GM12865 (cell line): ENCODE data around the gene ITM2C.

ENCODE experiments used
- DNase-seq: peaks from one replicate; pipeline ENCODE4 v3.0.0; 2010; ENCODE audit warnings: low read depth
- H3K4me3 ChIP-seq: 2 replicates; pipeline ENCODE4 v1.5.1; 2011; ENCODE audit warnings: mild to moderate bottlenecking, low read depth, low read length, control low read depth
- TF ChIP-seq, protein P1 (sequence below): IDR thresholded peaks from 2 replicates; pipeline ENCODE4 v1.5.1; 2011; ENCODE audit warnings: low read length, control low read depth, low read depth, inconsistent platforms; ENCODE audit not compliant: insufficient read depth; ENCODE audit errors: missing control alignments

ITM2C gene

DNA sequence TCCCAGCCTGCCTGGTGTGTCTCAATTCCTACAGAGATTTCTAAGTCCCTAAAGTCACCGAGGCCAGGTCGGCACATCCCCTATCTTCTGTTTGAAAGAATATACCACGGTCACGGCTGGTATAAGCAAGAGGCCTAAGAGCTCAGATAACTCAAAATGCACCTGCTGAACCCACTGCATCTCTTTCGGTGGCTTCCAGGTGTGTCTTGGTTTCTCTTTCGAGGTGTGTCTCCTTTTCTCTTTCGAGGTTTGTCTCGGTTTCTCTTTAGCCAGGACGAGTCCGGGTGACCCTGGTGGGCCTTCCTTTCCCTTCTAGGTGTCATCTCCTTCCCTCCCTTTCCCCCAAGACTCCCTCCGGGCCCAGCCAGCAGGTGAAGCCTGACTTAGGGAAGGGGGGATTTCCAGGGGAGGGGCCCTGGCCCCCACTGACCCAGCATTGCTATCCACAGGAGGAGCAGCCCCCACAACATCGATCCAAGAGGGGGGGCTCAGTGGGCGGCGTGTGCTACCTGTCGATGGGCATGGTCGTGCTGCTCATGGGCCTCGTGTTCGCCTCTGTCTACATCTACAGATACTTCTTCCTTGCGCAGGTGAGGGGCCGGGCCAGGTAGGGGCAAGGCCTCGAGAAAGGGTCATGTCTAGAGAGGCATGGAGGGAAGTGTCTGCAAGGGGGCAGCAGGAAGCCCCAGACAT, 8.4 kb downstream of the ITM2C start:
- peak; percentile 94 for DNase-seq
- TF ChIP-seq, protein P1, sequence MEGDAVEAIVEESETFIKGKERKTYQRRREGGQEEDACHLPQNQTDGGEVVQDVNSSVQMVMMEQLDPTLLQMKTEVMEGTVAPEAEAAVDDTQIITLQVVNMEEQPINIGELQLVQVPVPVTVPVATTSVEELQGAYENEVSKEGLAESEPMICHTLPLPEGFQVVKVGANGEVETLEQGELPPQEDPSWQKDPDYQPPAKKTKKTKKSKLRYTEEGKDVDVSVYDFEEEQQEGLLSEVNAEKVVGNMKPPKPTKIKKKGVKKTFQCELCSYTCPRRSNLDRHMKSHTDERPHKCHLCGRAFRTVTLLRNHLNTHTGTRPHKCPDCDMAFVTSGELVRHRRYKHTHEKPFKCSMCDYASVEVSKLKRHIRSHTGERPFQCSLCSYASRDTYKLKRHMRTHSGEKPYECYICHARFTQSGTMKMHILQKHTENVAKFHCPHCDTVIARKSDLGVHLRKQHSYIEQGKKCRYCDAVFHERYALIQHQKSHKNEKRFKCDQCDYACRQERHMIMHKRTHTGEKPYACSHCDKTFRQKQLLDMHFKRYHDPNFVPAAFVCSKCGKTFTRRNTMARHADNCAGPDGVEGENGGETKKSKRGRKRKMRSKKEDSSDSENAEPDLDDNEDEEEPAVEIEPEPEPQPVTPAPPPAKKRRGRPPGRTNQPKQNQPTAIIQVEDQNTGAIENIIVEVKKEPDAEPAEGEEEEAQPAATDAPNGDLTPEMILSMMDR, result no peak
- H3K4me3 ChIP-seq, result peak overlapping the region; percentile 51

DNA sequence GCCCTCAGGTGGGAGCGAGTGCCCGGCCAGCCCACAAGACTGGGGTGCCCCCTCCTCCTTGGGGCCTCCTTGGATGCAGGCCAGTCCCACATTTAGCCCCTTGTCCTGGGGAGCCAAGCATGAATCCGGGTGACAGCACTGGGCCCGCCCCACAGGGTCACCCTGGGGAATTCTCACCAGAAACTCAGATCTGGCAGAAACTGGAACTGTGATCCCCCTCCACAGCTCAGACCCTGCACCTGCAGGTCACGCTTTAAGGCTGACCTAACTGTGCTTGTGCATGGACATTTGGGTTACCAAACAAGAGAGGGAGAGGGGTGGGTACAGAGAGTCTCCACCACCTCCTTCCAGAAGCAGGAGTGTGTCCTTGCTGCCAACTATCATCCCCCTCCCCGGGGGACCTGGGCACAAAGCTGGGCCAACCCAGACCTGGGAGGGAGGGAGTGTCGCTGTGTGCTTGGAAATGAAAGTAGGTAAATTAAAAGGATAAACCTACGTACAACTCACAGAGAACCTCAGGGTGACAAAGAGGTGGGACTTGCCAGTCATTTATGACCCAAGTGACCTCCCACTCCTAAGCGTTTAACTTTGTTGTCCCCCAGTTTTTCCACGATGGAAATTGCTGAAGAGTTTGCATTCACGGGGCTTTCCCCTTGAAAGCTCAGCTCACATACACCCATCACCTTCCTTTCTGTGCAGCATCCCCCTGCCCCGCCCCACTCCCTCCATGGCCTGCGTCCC, 9.1 kb downstream of the ITM2C start:
- DNase-seq, result peak; percentile 93
- TF ChIP-seq, protein P1, result no peak
- peak overlapping the region; percentile 51 for H3K4me3 ChIP-seq

DNA sequence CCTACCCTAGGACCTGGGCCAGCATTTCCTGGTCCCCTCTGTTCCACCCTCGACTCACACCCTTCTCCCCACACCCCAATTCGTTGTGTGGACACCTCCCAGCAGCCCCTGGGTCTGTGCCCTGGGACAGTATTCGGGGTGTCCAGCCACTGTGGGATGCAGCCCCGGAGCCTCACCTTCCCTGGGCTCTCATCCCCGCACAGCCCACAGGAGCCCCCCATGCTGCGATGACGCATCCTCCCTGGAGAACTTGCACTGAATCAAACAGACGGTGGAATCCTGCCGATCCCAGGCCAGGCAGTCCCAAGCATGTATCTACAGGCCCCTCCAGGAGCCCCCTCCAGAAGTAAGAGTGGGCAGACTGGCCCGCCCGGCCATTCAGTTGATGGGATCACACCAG, 9.7 kb downstream of the ITM2C start:
- DNase-seq, result no peak
- H3K4me3 ChIP-seq, result peak overlapping the region; percentile 51
- TF ChIP-seq, protein P1, result no peak

DNA sequence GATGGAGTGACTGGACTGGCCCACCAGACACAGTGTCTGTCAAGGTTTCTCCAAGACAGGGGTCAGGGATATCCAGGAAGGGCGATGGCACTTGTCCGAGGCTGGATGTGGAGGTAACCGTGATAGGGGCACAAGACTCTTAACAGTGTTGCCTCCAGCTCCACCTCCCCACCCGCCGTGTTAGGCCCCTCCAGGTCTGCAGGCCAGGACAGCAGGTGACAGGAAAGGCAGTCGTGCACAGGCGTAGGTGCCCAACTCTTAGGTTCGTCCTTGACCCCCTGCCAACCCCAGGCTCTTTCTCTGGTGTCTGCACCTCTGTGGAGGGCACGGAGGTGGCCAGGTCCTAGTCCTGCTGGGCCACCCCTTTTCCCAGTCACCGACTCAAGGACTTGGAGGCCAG, 10.1 kb downstream of the ITM2C start:
- H3K4me3 ChIP-seq, result no peak overlapping the region
- TF ChIP-seq, protein P1, result no peak
- DNase-seq, result no peak

DNA sequence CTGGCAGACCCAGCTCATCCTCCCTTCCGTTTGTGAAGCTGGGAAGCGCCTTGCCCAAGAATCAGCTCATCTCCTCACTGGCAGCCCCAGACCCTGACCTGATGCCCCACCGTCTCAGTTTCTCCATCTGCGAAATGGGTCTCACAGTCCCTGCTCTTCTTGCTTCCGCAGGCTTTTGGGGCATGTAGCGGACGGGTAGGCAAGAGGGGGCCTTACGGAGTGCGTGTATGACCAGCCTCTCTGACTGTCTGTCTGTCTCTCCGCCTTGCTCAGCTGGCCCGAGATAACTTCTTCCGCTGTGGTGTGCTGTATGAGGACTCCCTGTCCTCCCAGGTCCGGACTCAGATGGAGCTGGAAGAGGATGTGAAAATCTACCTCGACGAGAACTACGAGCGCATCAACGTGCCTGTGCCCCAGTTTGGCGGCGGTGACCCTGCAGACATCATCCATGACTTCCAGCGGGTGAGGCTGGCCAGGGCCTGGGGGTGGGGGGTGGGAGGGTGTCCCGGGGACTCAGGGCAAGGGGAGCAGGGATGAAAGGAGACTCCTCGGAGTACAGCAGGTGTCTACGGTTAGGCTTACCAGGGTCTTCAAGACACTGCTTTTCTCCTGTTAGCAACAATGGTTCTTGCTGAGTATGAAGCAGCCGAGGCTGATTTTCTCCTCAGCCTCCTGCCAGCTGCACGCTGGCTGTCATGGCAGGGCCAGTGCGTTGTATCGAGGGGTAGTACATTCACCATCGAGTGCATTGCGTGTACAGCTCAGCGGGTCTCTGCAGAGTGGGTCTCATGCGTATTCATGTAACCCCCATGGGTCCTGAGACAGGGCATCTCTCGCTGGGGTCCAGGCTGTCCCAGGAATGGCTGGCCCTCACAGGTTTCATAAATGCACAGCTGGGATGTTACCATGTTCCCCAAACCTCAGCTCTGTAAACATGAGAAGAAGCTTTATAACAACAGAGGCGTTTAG, 10.9 kb downstream of the ITM2C start:
- no peak for DNase-seq
- H3K4me3 ChIP-seq, result no peak overlapping the region
- TF ChIP-seq, protein P1, result no peak

DNA sequence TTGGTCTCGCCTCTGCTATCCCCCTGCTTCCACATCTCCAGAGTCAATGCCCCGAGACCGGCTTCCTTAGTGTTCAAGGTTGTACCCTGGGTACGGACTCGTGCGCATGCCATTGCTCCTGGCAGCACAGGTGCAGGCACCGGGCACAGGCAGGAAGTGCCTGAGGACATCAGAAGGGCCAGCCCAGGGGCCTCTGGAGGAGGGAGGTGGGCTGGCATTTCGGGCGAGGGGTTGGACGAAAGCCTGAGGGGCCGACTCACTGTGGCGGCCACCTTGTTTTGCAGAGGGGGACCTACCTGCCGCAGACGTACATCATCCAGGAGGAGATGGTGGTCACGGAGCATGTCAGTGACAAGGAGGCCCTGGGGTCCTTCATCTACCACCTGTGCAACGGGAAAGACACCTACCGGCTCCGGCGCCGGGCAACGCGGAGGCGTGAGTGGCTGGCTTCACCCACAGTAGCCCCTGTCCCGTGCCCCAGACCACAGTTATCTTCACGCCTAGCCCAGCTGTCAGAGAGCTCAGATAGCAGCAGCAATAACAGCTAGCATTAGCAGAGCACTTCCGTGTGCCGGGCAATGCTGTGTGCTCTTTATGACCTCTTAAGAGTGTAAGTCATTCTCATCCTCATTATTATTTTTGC, 12.5 kb downstream of the ITM2C start:
- TF ChIP-seq, protein P1, result no peak
- H3K4me3 ChIP-seq, result no peak overlapping the region
- DNase-seq, result no peak
